IPS-11a (cell line): ENCODE results near the gene NTSR1.
A peak's percentile ranks its signal among the peaks of the same experiment; 100 is the strongest.

Experiments
- H3K4me3 ChIP-seq: one replicate; pipeline ENCODE4 v1.5.1; 2013; ENCODE audit warnings: low read depth, low read length, control low read depth

NTSR1 gene

DNA sequence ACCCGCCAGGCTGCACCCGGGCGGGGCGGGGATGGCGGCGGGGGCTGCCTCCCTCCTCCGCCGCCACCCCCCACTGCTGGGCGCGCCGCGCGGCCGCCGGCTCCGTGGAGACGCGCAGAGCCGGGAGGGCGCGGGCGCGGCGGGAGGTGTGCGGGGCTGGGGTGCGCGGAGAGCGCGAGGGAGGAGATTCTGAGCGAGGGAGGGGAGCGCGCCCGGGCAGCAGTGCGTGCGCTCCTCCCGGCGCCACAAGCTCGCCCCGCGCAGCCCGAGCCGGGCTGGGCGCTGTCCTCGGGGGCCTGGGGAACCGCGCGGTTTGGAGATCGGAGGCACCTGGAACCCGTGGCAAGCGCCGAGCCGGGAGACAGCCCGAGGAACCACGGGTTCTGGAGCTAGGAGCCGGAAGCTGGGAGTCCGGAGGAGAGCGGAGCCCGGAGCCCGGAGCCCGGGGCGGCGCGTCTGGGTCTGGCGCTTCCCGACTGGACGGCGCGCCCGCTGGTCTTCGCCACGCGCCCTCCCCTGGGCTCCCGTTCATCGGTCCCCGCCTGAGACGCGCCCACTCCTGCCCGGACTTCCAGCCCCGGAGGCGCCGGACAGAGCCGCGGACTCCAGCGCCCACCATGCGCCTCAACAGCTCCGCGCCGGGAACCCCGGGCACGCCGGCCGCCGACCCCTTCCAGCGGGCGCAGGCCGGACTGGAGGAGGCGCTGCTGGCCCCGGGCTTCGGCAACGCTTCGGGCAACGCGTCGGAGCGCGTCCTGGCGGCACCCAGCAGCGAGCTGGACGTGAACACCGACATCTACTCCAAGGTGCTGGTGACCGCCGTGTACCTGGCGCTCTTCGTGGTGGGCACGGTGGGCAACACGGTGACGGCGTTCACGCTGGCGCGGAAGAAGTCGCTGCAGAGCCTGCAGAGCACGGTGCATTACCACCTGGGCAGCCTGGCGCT, at the start of gene NTSR1:
NTSR1 (plus strand) TSS at position 246 of the 946 bp plus-strand sequence; CDS start at position 618, 372 bp downstream.
- H3K4me3 ChIP-seq, result peak within 1 kb of the TSS; percentile 35

DNA sequence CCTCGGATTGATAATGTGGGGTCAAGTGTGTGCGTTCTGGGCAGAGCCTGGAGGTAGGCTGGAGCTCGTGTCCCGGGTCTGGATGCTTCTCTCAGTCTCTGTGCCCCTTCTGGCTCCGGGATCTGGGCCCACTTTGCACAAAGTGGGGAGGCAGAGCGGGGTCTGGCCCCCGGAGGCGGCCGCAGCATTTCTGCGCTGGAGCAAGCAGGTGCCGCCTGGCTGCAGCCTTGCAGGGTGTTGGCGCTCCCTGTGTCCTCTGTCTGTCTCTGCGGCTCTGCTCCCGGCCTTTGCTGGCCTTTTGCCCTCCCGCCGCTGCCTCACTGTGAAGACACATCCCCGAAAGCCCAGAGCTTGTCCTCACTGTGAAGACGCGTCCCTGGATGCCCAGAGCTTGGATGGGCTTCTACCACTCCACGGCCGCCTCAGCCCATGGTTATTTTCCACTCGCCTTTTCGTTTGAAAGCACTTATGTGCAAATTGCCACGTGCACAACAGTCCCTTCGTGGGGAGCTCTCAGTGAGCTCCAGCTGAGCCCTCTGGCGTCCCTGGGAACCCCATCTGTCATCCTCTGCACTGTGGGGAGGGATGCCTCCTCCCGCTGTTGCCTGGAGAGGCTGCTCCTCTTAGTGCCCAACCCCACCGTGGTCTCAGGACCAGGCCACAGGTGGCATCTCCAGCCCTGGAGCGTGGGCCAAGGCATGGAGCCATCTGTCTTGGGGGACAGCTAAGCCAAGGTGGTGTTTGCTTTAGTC, 49.0 kb upstream of the NTSR1 start:
- no peak overlapping the region for H3K4me3 ChIP-seq

DNA sequence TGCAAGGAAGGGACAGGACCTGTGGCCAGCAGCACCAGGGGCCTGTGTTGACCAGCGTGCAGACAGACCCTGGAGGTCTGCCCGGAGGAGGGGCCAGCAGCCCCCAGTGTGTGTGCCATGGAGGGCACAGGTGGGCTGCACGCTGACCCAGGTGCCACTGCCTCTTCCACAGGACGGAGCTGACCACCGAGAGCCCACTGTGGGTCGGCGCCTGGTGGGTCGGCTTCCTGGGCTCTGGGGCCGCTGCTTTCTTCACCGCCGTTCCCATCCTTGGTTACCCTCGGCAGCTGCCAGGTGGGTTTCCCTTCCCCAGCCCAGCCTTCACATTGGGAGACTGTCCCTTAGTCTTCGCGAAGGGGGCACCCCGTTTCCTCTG, 48.4 kb upstream of the NTSR1 start:
- no peak overlapping the region for H3K4me3 ChIP-seq

DNA sequence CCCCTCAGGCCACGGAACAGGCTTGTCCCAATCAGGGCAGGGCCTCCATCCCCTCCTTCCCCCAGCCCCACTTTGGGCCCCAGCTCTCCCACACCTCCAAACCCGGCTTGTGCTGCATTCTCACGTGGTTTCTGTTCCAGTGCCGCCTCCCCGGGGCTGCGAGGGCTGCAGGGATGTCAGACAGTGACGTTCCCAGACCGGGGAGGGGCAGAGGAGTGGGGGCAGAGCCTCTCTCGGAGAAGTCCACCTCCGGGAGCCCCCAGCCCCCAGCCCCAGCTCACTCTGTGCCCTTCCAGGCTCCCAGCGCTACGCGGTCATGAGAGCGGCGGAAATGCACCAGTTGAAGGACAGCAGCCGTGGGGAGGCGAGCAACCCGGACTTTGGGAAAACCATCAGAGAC, 47.9 kb upstream of the NTSR1 start:
- no peak overlapping the region for H3K4me3 ChIP-seq

DNA sequence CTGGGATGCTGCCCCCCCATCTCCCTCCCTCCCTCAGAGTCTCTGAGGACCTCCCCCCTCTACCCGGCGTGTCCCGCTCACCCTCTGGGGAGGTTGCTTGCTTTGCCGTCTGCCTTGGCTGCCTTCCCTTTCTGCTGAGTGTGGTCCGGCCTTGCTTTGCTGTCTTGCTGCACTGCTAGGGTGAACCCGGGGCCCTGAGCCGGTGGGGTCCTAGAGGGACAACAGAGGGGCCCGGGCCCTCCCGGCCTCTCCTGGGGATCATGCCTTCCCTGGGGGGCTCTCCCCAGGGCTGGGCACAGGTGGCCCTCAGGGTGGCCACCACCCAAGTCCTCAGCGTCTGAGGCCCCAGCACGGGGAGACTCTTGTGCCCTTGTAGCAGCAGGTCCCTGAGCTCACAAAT, 47.0 kb upstream of the NTSR1 start:
- H3K4me3 ChIP-seq, result no peak overlapping the region

DNA sequence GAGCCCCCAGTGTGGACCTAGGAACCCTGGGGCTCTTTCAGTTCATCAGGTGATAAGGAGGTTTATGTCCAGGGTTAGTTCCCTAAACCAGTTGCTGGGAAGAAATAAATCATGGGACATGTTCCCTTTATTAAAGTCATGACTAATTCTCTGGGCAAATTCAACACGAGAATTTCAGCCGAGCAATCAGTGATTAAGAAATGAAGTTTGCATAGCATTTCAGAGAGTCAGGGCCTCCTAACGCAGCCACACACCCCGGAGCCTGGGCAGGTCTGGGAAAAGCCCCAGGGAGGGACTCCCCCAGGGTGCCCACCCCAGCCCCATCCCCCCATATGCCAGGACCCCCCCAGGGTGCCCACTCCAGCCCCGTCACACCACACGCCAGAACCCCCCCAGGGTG, 46.2 kb upstream of the NTSR1 start:
- H3K4me3 ChIP-seq, result no peak overlapping the region

DNA sequence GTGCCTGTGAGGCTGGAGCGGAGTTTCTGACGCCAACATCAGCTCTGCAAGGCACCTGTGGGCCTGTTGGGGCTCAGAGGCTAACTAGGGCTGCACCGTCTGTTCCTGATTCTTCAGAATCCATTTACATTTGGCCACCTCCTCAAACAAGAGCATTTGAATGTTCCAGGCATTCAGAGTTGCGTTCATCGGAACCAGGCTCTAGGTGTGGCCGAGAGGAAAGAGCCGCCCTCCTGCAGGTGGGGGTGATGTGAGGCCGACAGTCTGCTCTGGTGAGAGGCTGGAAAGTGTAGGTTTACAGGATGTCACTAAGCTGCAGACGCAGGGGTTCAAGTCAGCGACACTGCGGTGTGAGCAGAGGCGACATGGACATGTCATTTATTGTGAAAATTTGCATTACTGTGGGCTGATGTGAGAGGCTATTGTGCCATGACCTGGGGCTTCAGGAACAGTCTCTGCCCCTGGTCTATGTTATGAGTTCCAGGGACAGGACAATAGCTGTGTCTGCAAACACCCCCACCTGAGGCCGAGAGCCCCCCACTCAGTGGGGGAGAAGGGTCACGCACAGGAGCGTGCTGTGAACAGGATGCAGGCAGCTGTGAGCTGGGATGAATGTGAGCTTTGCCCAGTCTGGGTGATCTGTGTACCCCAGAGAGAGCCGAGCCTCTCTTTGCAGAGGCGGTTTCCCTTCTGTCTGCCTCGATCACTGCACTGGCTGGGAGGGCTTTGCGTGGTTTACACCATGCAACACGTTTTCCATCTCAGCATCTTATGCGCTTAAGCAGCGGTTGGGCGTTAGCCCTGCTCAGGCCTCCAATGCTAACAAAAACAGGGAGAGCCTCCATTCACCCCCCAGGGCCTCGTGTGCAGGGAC, 45.3 kb upstream of the NTSR1 start:
- H3K4me3 ChIP-seq, result no peak overlapping the region

DNA sequence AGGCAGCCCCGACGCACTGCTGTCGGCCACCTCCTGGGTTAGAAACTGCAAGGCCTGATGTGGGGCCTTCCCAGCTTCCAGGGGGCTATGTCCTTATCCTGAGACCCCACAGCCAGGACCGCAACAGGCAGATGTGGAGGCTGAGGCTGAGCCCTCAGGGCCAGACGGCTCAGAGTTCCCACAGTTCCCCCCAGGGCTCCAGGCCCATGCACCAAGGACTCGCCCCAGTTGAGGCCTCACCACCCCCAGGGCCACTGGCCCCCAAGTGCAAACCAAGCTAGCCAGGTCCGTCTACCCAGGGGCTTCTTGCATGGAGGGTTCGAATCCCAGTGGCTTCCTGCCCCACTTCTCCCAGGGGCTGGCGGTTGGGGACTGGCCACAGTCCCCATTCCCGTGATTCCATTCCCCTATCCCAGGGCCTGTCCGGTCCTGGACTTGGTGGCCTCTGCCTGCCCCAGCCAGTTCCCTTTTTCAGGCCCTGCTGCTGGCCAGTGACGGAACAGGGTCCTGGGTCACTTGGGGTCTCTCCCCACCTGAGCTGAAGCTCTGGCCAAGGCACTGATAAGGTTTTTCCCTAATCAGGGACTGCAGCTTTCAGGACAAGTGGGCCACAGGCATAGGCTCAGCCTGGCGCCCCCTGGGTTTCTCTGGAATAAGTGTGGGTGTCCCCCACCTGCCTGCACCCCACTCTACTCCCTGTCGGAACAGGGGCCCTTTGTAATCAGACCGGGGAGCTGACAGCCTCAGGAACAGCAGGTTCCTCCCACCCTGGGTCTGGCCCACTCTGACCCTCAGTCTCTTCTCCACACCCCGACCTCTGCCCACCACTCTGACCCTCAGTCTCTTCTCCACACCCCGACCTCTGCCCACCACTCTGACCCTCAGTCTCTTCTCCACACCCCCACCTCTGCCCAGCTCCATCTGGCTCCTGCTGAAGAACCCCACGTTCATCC, 44.3 kb upstream of the NTSR1 start:
- no peak overlapping the region for H3K4me3 ChIP-seq

DNA sequence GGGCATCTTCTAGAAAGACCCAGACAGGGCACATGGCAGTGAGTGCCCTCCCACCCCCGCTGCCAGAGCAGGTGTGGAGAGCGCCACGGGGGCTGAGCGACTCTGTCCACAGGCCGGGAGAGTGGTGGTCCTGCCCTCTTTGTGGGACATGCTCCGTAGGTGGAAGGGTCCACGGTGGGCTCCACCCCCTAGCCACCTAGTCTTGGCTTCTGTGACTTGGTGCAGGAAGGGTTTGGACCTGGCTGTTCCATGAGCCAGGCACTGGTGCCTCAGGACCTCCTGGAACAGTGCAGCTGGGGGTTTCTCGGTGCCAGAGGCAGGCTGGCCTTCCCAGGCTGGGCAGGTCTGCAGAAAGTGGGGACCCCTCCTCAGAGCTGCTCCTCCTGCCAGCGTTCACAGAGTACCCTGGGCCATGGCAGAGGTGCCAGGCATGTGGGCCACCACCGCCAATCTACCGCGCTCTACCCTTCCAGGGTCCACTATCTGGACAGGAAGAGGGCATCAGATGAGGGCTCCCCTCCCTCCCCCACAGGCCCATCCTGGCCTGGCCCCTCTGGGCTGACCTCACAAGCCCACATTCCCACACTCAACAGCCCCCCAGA, 43.4 kb upstream of the NTSR1 start:
- H3K4me3 ChIP-seq, result no peak overlapping the region

DNA sequence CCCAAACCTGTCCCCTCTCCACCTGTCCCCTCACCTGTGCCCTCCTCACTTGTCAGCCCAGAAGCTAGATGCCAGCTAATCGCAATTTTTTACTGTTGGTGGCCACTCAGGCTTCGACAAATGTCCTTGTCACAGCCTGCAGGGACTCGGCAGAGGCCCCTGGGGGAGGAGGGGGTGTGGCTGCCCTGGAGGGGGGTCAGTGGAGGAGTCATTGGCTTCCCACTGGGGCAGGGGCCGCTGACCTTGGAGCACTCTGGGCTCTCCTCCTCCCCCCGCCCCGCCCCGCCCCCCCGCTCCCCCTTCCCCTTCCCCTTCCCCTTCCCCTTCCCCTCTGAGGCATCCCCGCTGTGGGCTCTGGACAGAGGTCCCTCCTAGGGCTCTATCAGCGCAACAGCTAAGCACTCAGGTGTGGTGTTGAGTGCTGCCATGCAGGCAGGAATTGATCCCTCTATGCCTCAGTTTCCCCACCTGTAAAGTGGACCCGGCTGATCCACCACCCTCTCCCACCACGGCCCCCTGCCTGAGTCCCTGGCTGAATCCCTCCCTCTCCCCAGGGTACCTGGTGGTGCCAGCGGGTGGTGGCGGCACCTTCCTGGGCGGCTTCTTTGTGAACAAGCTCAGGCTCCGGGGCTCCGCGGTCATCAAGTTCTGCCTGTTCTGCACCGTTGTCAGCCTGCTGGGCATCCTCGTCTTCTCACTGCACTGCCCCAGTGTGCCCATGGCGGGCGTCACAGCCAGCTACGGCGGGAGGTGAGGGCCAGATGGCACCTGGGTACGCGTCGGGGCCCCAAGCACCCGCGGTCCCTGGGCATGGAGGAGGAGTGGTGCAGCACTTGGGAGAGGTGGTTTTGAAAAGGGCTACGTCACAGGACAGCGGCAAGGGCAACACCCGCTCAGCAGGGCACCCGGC, 42.6 kb upstream of the NTSR1 start:
- H3K4me3 ChIP-seq, result no peak overlapping the region

DNA sequence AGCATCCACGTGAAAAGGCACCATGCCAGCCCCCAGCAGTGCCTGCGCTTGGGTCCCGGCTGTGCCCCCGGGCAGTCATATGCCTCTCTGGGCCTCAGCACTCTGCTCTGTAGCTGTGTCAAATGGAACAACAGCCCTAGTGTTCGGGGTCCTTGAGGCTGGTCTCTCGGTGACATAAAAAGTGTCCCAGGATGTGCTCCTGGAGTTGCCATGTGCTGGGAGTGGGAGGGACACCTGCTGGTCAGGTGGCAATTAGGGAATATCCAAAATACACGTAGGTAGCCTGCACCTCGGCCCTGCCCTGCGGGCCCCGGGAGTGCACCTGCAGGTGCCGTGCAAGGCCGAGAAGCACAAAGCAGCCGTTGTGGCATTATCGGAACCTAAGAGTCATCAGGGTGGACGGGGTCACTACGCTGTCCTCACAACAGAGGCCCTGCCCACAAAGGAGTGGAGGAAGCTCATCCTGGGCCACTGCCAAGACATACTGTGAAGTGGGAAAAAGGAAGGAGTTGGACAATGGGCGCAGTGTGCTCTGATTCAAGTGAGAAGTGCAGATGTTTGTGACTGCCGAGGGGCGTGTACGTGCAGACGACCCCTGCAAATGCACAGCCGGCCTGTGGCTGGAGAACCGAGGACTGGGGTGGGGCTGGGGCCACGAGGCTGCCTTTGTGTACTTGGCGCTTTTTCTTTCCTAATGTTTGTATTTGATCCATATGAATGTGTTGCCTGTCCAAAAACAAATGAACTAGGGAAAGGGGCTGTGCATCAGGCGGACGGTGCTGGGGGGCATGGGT, 41.7 kb upstream of the NTSR1 start:
- H3K4me3 ChIP-seq, result no peak overlapping the region

DNA sequence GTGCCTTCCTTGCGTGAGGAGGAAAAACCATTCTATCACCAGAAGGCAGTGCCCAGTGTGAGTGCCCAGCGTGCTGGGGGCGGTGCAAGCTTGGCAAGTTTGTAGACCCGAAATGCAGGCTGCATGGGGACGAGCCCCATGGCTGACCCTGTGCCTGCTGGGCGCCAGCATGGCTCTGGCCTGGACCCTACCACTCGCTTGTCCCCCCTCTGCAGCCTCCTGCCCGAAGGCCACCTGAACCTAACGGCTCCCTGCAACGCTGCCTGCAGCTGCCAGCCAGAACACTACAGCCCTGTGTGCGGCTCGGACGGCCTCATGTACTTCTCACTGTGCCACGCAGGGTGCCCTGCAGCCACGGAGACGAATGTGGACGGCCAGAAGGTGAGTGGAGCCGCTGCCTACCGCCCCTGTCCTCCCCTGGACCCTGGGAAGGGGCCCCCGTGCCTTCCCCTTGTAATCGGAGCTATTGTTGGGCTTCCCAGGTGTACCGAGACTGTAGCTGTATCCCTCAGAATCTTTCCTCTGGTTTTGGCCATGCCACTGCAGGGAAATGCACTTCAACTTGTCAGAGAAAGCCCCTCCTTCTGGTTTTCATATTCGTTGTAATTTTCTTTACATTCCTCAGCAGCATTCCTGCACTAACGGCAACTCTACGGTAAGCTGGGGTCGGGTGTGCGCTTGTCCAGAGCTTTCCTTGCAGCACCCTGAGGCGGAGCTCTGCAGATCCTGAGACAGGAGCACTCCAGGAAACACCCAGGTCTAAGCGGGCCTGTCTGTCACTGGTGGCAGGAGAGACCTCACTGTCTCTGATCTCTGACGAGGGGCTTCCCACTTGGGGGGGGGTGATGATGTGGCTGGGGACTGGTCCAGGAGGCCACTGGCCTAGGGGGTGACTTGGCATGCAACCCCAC, 40.9 kb upstream of the NTSR1 start:
- no peak overlapping the region for H3K4me3 ChIP-seq

DNA sequence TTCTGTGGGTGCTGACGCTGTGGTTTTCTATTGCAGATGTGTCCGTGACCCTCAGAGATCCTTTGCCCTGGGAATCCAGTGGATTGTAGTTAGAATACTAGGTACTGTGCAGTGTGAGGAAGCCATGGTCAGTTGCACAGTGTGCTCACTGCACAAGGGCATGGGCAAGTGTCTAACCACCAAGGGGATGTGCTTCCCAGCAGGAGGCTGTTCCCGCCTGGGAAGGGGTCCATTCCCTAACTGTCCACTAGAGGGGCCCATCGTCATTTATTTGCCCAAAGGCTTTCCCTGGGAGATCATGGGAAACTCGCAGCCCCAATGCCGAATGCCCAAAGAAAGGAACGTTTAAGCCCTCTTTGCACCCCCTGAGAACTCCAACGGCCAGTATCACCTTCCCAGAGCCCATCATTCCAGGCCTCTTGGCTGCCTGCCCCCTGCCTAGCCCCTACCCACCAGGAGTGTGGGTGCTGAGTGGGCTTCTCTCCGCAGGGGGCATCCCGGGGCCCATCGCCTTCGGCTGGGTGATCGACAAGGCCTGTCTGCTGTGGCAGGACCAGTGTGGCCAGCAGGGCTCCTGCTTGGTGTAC, 40.1 kb upstream of the NTSR1 start:
- H3K4me3 ChIP-seq, result no peak overlapping the region

DNA sequence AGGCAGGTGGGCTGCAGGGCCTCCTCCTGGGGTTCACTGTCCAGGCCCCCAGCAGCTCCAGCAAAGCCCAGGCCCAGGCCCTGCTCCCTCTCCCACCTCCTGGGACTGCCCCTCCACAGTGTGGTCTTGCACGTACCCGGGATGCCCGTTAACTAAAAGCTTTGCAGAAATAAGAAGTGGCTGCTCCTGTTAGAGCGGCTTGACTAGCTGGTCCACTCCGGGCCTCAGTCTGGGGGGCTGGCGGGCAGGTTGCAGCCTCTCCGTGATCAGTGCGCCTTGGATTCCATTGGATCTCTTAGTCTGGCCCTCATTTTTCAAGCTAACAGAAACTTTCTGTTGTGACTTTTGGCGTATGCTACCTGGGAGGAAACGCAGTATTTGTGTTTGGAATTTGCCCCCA, 39.4 kb upstream of the NTSR1 start:
- no peak overlapping the region for H3K4me3 ChIP-seq

DNA sequence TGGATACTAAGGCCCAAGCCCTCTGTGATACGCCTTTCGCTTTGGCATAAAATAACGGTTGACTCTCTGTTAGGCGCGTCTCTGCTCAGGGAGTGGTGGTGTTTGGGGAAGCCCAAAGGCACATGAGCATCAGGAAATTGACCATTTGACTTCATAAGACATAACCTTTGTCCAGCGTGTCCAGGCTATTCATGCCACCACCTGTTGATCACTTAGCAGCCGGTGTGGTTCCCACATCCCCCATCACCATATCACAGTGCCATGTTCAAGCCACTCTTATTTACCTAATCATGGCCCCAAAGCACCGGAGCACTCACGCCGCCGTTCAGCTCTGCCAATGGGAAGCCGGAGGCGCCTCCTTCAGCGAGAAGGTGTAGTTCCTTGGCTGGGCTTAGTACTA, 38.5 kb upstream of the NTSR1 start:
- H3K4me3 ChIP-seq, result no peak overlapping the region

DNA sequence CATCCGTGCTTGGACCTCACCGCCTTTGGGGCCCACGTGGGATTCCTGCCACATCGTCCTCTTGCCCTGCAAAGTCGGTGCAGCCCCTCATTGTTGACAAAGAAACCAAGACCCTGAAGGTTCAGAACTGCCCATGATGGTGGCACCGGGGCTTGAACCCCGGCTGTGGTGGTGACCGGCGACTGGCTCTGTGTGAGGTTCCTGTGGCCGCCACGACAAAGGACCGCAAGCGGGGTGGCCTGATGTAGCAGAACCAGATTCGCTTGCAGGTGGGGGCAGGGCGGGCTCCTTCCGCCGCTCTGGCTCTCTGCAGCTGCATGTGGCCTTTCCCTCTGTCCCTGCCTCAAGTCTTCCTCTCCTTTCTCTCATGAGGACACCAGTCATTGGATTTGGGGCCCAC, 37.6 kb upstream of the NTSR1 start:
- H3K4me3 ChIP-seq, result no peak overlapping the region
